Effector memory CD8-positive, alpha-beta T cell (primary cell): ENCODE data around the gene AKAP10.
A peak's percentile ranks its signal among the peaks of the same experiment; 100 is the strongest.
"Not testable (repeated sequence)": the region's sequence is repeated elsewhere in the genome, so short reads cannot be mapped to it uniquely, and the experiment has no call there.

Source experiments
- ATAC-seq: fragments of 150-1000 bp; cut with Tn5 transposase; replicated peaks from 2 replicates; pipeline ENCODE4 v1.10.0; 2021; ENCODE audit warnings: mild to moderate bottlenecking, moderate library complexity
- DNase-seq, 3 experiments: peaks; one replicate each; pipeline ENCODE4 v3.0.0; 2021
- H3K27ac Mint-ChIP-seq, 2 donors: one replicate each; pipeline ENCODE4 v1.8.0; 2022; ENCODE audit warnings: mild to moderate bottlenecking in 2 of 2, mixed read lengths in 2 of 2, moderate library complexity in 2 of 2
- H3K27me3 Mint-ChIP-seq, 2 donors: one replicate each; pipeline ENCODE4 v1.8.0; 2022; ENCODE audit warnings: mixed read lengths in 2 of 2
- H3K36me3 Mint-ChIP-seq: one replicate; pipeline ENCODE4 v1.8.0; 2022; ENCODE audit warnings: mild to moderate bottlenecking, moderate library complexity, mixed read lengths; ENCODE audit not compliant: insufficient read depth
- H3K4me1 Mint-ChIP-seq, 2 donors: one replicate each; pipeline ENCODE4 v1.8.0; 2022; ENCODE audit warnings: low read depth in 2 of 2, mixed read lengths in 2 of 2
- H3K4me3 Mint-ChIP-seq, 2 donors: one replicate each; pipeline ENCODE4 v1.8.0; 2022; ENCODE audit warnings: mild to moderate bottlenecking in 2 of 2, mixed read lengths in 2 of 2, moderate library complexity in 2 of 2
- H3K9me3 Mint-ChIP-seq, 2 donors: one replicate each; pipeline ENCODE4 v1.8.0; 2022; ENCODE audit warnings: mixed read lengths in 2 of 2

AKAP10 gene

GRCh38 chr17:19933628-19934027 lies 44.0 kb downstream of the AKAP10 start:
- H3K4me1 Mint-ChIP-seq = no peaks in the 10 kb centered on the region
- DNase-seq (no peak), ATAC-seq (no peak)
- H3K9me3 Mint-ChIP-seq = no peaks in the 10 kb centered on the region
- H3K27ac Mint-ChIP-seq = no peak overlapping the region
- no peaks in the 10 kb centered on the region for H3K27me3 Mint-ChIP-seq
- H3K36me3 Mint-ChIP-seq = peaks cover 84% of the 10 kb centered on the region
- no peak overlapping the region for H3K4me3 Mint-ChIP-seq

DNA sequence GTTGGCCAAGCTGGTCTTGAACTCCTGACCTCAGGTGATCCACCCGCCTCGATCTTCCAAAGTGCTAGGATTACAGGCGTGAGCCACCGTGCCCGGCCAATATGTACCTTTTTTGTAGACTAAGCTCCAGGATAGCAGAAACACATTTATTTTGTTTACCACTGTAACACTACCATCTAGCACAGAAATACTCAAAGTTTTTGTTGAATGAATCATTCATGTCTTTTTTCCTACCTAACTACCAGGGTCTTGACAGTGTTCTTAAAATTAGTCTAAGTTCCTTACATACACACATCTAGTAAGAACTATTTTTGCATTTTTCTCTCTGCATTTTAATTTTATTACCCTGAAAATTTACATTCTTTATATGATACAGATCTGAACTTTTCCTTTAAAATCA lies 44.4 kb downstream of the AKAP10 start:
- ATAC-seq = no peak
- Mint-ChIP-seq H3K9me3 (no peaks in the 10 kb centered on the region), H3K4me3 (no peak overlapping the region), H3K27me3 (no peaks in the 10 kb centered on the region), H3K4me1 (no peaks in the 10 kb centered on the region), H3K36me3 (peaks cover 84% of the 10 kb centered on the region), H3K27ac (no peak overlapping the region)
- no peak for DNase-seq

DNA sequence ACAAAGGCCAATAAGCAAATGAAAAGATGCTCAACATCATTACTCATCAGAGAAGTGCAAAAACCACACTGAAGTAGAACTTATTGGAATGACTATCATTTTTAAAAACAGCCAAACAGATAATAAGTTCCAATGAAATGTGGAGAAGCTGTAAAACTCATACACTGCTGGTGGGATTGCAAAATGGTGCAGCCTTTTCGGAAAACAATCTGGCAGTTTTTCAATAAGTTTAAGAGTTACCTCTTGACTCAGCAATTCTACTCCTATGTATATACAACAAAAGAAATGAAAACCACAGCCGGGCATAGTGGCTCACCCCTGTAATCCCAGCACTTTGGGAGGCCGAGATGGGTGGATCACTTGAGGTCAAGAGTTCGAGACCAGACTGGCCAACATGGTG lies 49.3 kb downstream of the AKAP10 start:
- H3K27ac Mint-ChIP-seq = no peak overlapping the region
- H3K9me3 Mint-ChIP-seq = no peaks in the 10 kb centered on the region
- no peak for ATAC-seq
- peaks cover 79% of the 10 kb centered on the region for H3K36me3 Mint-ChIP-seq
- H3K4me3 Mint-ChIP-seq = no peak overlapping the region
- H3K4me1 Mint-ChIP-seq = no peaks in the 10 kb centered on the region
- no peak for DNase-seq
- no peaks in the 10 kb centered on the region for H3K27me3 Mint-ChIP-seq

GRCh38 chr17:19915245-19915978 lies 62.2 kb downstream of the AKAP10 start:
- H3K4me1 Mint-ChIP-seq = peaks cover 7 to 12% of the 10 kb centered on the region in 2 donors
- ATAC-seq = no peak
- no peaks in the 10 kb centered on the region for H3K9me3 Mint-ChIP-seq
- DNase-seq = no peak
- no peaks in the 10 kb centered on the region for H3K27me3 Mint-ChIP-seq
- no peak overlapping the region for H3K4me3 Mint-ChIP-seq
- peaks cover 61% of the 10 kb centered on the region for H3K36me3 Mint-ChIP-seq
- H3K27ac Mint-ChIP-seq = peak overlapping the region; percentile 1 to 29

- H3K4me1 Mint-ChIP-seq = peaks cover 5 to 9% of the 10 kb centered on the region in 2 donors
- peaks cover 75% of the 10 kb centered on the region for H3K36me3 Mint-ChIP-seq
- DNase-seq (no peak), ATAC-seq (no peak)
- H3K27me3 Mint-ChIP-seq = no peaks in the 10 kb centered on the region
- H3K27ac Mint-ChIP-seq = peak overlapping the region in 1 of 2 donors; percentile 2
- H3K9me3 Mint-ChIP-seq = no peaks in the 10 kb centered on the region
- no peak overlapping the region for H3K4me3 Mint-ChIP-seq
Measured at GRCh38 chr17:19911033-19911432, 66.6 kb downstream of the AKAP10 start.

DNA sequence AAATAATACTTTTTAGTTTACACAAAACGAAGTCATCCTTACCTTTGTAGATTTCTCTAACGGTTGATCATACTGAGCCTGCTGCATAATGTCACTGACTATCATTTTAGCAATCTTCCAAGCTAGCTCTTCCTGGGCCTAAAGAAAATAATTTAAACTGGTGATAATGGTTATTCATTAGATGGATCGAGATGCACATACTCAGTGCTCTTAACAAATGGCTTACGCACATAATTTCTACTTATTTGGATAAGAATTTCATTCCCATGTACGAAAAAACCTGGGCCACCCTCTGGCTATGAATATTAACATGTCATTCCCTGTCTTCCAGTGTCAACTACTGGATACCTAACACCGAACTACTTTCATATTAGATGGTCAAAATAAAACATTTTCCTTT lies 68.5 kb downstream of the AKAP10 start:
- Mint-ChIP-seq H3K27me3 (no peaks in the 10 kb centered on the region), H3K4me1 (peaks cover 0 to 4% of the 10 kb centered on the region in 2 donors), H3K27ac (peak overlapping the region in 1 of 2 donors; percentile 9), H3K4me3 (no peak overlapping the region), H3K36me3 (peaks cover 85% of the 10 kb centered on the region), H3K9me3 (no peaks in the 10 kb centered on the region)
- no peak for DNase-seq
- no peak for ATAC-seq

DNA sequence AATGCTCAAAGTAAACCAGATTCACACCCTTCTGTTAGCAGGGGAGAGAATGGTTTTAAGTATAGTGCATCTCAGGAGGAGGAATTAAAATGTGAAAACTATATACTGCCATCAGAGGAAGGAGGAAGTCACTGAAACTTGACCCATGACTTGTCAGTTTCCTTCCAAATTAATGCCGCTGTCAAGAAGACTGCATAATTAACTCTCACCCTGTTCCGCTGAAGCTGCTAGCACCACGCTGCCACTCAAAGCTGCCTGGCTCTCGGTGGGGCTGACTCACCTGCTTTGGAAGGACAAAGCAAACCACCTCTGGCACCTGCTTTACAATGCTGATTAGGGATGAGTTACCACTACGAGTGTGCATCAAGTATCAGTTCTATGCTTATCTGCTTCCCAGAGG lies 72.1 kb downstream of the AKAP10 start:
- no peaks in the 10 kb centered on the region for H3K9me3 Mint-ChIP-seq
- ATAC-seq (no peak), DNase-seq (no peak)
- H3K4me1 Mint-ChIP-seq = no peaks in the 10 kb centered on the region
- no peaks in the 10 kb centered on the region for H3K27me3 Mint-ChIP-seq
- no peak overlapping the region for H3K27ac Mint-ChIP-seq
- peaks cover 67% of the 10 kb centered on the region for H3K36me3 Mint-ChIP-seq
- no peak overlapping the region for H3K4me3 Mint-ChIP-seq

DNA sequence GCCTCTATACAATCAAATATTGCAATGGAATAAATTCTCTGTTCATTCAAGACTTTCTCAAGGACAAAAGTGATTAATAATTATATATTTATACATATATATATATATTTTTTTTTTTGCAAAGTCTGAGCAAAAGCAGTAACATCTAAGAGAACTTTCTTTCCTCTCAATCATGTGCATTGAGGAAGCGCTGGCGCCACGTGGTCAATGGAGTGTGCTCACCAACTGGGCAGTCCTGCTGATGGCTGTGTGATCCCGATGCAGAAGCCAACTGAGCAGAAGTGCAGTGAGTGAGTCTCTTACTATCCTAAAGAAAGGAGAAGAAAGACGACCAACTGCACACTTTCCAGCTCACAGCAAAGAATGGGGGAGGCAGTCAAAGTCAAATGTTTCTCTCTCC lies 72.7 kb downstream of the AKAP10 start:
- no peaks in the 10 kb centered on the region for H3K4me1 Mint-ChIP-seq
- H3K36me3 Mint-ChIP-seq = peaks cover 61% of the 10 kb centered on the region
- DNase-seq (no peak), ATAC-seq (no peak)
- H3K9me3 Mint-ChIP-seq = no peaks in the 10 kb centered on the region
- H3K27me3 Mint-ChIP-seq = no peaks in the 10 kb centered on the region
- H3K4me3 Mint-ChIP-seq = no peak overlapping the region
- no peak overlapping the region for H3K27ac Mint-ChIP-seq

DNA sequence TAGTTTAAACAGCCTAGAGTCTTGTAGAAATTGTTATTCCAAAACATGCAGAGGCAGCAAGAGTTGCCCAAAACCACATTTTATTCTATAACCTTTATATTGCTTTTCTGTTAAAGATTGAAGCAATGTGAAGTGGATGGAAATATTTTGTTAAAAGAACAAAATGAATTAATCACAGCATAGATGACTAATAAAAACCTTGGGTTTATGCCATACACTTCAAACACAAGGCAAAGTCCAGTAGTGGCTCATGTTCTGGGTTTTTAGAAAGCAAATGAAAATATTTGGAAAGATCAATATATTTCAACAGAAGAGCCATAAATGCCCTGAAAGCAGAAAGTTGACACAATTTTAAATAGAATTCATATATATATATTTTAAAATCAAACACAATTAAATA lies 73.2 kb downstream of the AKAP10 start:
- Mint-ChIP-seq H3K27me3 (no peaks in the 10 kb centered on the region), H3K4me3 (no peak overlapping the region), H3K4me1 (no peaks in the 10 kb centered on the region), H3K36me3 (peaks cover 56% of the 10 kb centered on the region), H3K9me3 (no peaks in the 10 kb centered on the region), H3K27ac (no peak overlapping the region)
- no peak for DNase-seq
- no peak for ATAC-seq

- DNase-seq (no peak), ATAC-seq (no peak)
- H3K27ac Mint-ChIP-seq = peak overlapping the region in 1 of 2 donors; percentile 22
- H3K36me3 Mint-ChIP-seq = peaks cover 22% of the 10 kb centered on the region
- no peak overlapping the region for H3K4me3 Mint-ChIP-seq
- no peaks in the 10 kb centered on the region for H3K27me3 Mint-ChIP-seq
- H3K9me3 Mint-ChIP-seq = no peaks in the 10 kb centered on the region
- H3K4me1 Mint-ChIP-seq = no peaks in the 10 kb centered on the region
Measured at GRCh38 chr17:19900809-19901208, 76.8 kb downstream of the AKAP10 start.

GRCh38 chr17:19897903-19898302 lies 79.7 kb downstream of the AKAP10 start:
- Mint-ChIP-seq H3K4me1 (no peaks in the 10 kb centered on the region), H3K9me3 (no peaks in the 10 kb centered on the region), H3K4me3 (no peak overlapping the region), H3K36me3 (peaks cover 3% of the 10 kb centered on the region), H3K27me3 (no peaks in the 10 kb centered on the region), H3K27ac (peak overlapping the region in 1 of 2 donors; percentile 7)
- ATAC-seq (no peak), DNase-seq (no peak)

GRCh38 chr17:19897090-19897837 lies 80.4 kb downstream of the AKAP10 start:
- no peak for ATAC-seq
- DNase-seq = no peak
- no peak overlapping the region for H3K4me3 Mint-ChIP-seq
- no peaks in the 10 kb centered on the region for H3K9me3 Mint-ChIP-seq
- peak overlapping the region in 1 of 2 donors; percentile 7 for H3K27ac Mint-ChIP-seq
- no peaks in the 10 kb centered on the region for H3K4me1 Mint-ChIP-seq
- no peaks in the 10 kb centered on the region for H3K27me3 Mint-ChIP-seq
- H3K36me3 Mint-ChIP-seq = peaks cover 3% of the 10 kb centered on the region

DNA sequence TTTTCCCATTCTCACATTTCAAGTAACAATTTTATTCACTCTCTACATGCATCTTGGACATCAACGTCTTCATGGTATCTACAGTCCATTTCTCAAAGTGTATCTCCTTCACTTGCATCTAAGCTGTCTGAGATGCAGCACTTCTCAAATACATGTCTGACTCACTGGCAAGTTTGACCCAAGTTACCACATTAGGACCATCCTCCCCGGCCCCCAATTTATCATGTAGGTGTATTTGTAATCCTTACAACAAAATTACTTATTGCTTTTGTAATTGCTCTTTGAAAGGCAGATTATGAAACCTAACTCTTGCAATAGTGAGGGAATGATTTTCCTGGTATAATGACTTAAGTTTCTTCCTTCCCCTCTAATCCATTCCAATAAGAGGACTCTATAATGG lies 80.9 kb downstream of the AKAP10 start:
- no peak for ATAC-seq
- Mint-ChIP-seq H3K36me3 (peaks cover 3% of the 10 kb centered on the region), H3K4me3 (no peak overlapping the region), H3K27ac (peak overlapping the region in 1 of 2 donors; percentile 7), H3K9me3 (no peaks in the 10 kb centered on the region), H3K4me1 (no peaks in the 10 kb centered on the region), H3K27me3 (no peaks in the 10 kb centered on the region)
- DNase-seq = no peak

DNA sequence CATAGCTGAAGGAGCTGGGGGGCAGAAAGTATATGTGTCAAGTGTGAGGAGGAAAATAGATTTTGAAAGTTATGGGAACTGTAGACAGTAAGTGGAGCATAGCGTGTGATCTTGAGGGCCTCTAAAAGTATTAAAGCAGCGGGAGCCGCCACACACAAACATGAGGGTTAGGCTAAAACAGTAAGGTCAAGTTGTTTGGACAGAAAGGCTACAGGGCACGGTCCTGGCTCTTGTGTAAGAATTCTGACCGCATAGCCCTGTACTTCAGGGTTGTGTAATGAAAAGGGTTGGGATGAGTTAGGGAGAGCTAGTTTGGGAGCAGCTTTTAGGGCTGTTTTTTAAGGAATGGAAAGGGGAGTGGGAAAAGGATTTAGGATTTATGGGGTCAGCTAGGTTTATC lies 87.1 kb downstream of the AKAP10 start:
- H3K4me1 Mint-ChIP-seq, H3K36me3 Mint-ChIP-seq, H3K27me3 Mint-ChIP-seq, H3K4me3 Mint-ChIP-seq, DNase-seq, H3K27ac Mint-ChIP-seq, ATAC-seq, H3K9me3 Mint-ChIP-seq: not testable (repeated sequence)
